Stomach (tissue), 9 donors: Measurements from ENCODE around the gene PPM1L. TPM values are rescaled to one million over a fixed set of nuclear protein-coding genes. Genes with fewer than 3 reads are reported as not detected.
A peak's percentile ranks its signal among the peaks of the same experiment; 100 is the strongest.
"Not testable (repeated sequence)": the region's sequence is repeated elsewhere in the genome, so short reads cannot be mapped to it uniquely, and the experiment has no call there.

ENCODE experiments used
- DNase-seq, 2 donors: peaks; one replicate each; pipeline versions ENCODE4 v3.0.0 to v3.0.0-alpha.2; 2013 to 2019
- H3K27ac ChIP-seq, 5 donors: fragments of 200-600 bp in 4 of 5; sonication (generic) in 4 of 5; one replicate each; pipeline ENCODE4 v1.5.1; 2013 to 2019; ENCODE audit warnings: mild to moderate bottlenecking in 1 of 5, moderate library complexity in 1 of 5
- H3K27me3 ChIP-seq, 3 donors: fragments of 200-600 bp; sonication (generic); one replicate each; pipeline ENCODE4 v1.5.1; 2017 to 2019; ENCODE audit warnings: mixed run types in 1 of 3
- H3K36me3 ChIP-seq, 4 donors: fragments of 200-600 bp; sonication (generic); 1 replicate in 3 of 4; 2 replicates in 1 of 4; pipeline ENCODE4 v1.5.1; 2016 to 2019
- H3K4me1 ChIP-seq, 4 donors: fragments of 200-600 bp; sonication (generic); one replicate each; pipeline ENCODE4 v1.5.1; 2016 to 2019
- H3K4me3 ChIP-seq, 4 donors: fragments of 200-600 bp; sonication (generic) in 3 of 4; one replicate each; pipeline ENCODE4 v1.5.1; 2016 to 2019; ENCODE audit warnings: mild to moderate bottlenecking in 1 of 4
- H3K9me3 ChIP-seq, 4 donors: fragments of 200-600 bp; sonication (generic); one replicate each; pipeline ENCODE4 v1.5.1; 2016 to 2019
- CTCF ChIP-seq, 7 experiments: fragments of 450-650 bp in 4 of 7; fragments of 200-600 bp in 3 of 7; sonication (generic) in 3 of 7; IDR thresholded peaks; one replicate each; pipeline ENCODE4 v1.5.1; 2016 to 2019; ENCODE audit warnings: antibody characterized with exemption in 7 of 7, control low read depth in 2 of 7, mild to moderate bottlenecking in 1 of 7
- EP300 ChIP-seq: sonication (generic); formaldehyde crosslinking; IDR thresholded peaks from one replicate; pipeline ENCODE4 v1.6.1; 2017; ENCODE audit warnings: antibody characterized with exemption
- POLR2A ChIP-seq, 4 donors: fragments of 450-650 bp; IDR thresholded peaks; one replicate each; pipeline ENCODE4 v1.6.1; 2016; ENCODE audit warnings: antibody characterized with exemption in 4 of 4, control low read depth in 2 of 4, mild to moderate bottlenecking in 1 of 4, moderate library complexity in 1 of 4
- POLR2AphosphoS5 ChIP-seq, 3 donors: sonication (generic); formaldehyde crosslinking; IDR thresholded peaks; one replicate each; pipeline ENCODE4 v1.6.1; 2016; ENCODE audit warnings: antibody characterized with exemption in 3 of 3
- WGBS, 5 donors: extraction: QIAGEN DNeasy Blood & Tissue Kit in 3 of 5; methylation state at CpG; one replicate each; pipeline versions ENCODE4 v1.1.5 to v1.1.7; 2013 to 2018; 5-methylcytosine and 5-hydroxymethylcytosine counted together
- intact Hi-C: fragments of 100-400 bp; cut with DNase I; formaldehyde crosslinking; loops from one replicate; pipeline ENCODE4 v1.15.1; 2023; ENCODE audit warnings: low total_unique reads
- polyA plus RNA-seq, 3 donors: library from polyadenylated mRNA; stranded (reverse); fragments of 200-250 nt; gene quantifications; one replicate each; pipeline ENCODE4 v1.2.3, GENCODE V29; 2013
- total RNA-seq, 5 donors: library from RNA; depleted of rRNA; stranded (reverse); fragments of >200 nt; gene quantifications; one replicate each; pipeline versions ENCODE4 v1.1.0 to v1.2.3, GENCODE V29; 2014 to 2016
- donor health status: healthy with polysubstance abuse.
- donor health status: Bipolar disorder and iron deficiency.
- donor health status: healthy.

The PPM1L gene
- total and polyA plus RNA-seq, 8 donors: 0.61 to 45.1 (median 15.2) TPM

- no peaks in the 10 kb centered on the region for H3K4me1 ChIP-seq
- H3K36me3 ChIP-seq: no peaks in the 10 kb centered on the region
- 76 to 90% (median 79%) methylated on average over 1 of the region's 1 CpG for WGBS, 5 donors
- no peak overlapping the region for H3K4me3 ChIP-seq
- H3K9me3 ChIP-seq: peaks cover 0 to 11% (median 3%) of the 10 kb centered on the region in 4 donors
- DNase-seq: no peak
- no peak overlapping the region for H3K27ac ChIP-seq
- H3K27me3 ChIP-seq: no peaks in the 10 kb centered on the region
- intact Hi-C loops: no loop called here
- TF ChIP-seq EP300 (no peak), CTCF (IDR thresholded peaks at IDR 0.05) (no peak), POLR2A (IDR thresholded peaks at IDR 0.05) (no peak), POLR2AphosphoS5 (IDR thresholded peaks at IDR 0.05) (no peak)
Measured at GRCh38 chr3:160982491-160982890, 226.5 kb downstream of the PPM1L start.

- H3K27me3 ChIP-seq, H3K4me3 ChIP-seq, intact Hi-C loops, DNase-seq, H3K36me3 ChIP-seq, H3K4me1 ChIP-seq, H3K27ac ChIP-seq: not testable (repeated sequence)
- H3K9me3 ChIP-seq: peaks cover 0 to 11% (median 3%) of the 10 kb centered on the region in 4 donors
- WGBS, 5 donors: 76 to 87% (median 85%) methylated on average over 6 of the region's 6 CpGs
Measured at GRCh38 chr3:160983900-160984299, 227.9 kb downstream of the PPM1L start.

GRCh38 chr3:160986069-160986468 is 230.0 kb downstream of the PPM1L start:
- no peak overlapping the region for H3K27ac ChIP-seq
- no peaks in the 10 kb centered on the region for H3K4me1 ChIP-seq
- DNase-seq: no peak
- 69 to 88% (median 87%) methylated on average over 2 of the region's 2 CpGs for WGBS, 5 donors
- H3K4me3 ChIP-seq: no peak overlapping the region
- H3K36me3 ChIP-seq: no peaks in the 10 kb centered on the region
- H3K9me3 ChIP-seq: peaks cover 0 to 11% (median 3%) of the 10 kb centered on the region in 4 donors
- H3K27me3 ChIP-seq: no peaks in the 10 kb centered on the region
- no peak for TF ChIP-seq EP300
- TF ChIP-seq CTCF (IDR thresholded peaks at IDR 0.05): no peak
- TF ChIP-seq POLR2AphosphoS5 (IDR thresholded peaks at IDR 0.05): no peak
- no peak for TF ChIP-seq POLR2A (IDR thresholded peaks at IDR 0.05)
- intact Hi-C loops: no loop called here

GRCh38 chr3:160987982-160988964 is 232.2 kb downstream of the PPM1L start:
- peak in 1 of 2 donors; percentile 12 for DNase-seq
- Histone ChIP-seq H3K4me3 (no peak overlapping the region), H3K4me1 (no peaks in the 10 kb centered on the region), H3K36me3 (no peaks in the 10 kb centered on the region), H3K27ac (no peak overlapping the region), H3K9me3 (peaks cover 0 to 9% (median 3%) of the 10 kb centered on the region in 4 donors), H3K27me3 (no peaks in the 10 kb centered on the region)
- intact Hi-C loops: no loop called here
- WGBS, 5 donors: 53 to 71% (median 62%) methylated on average over 4 of the region's 4 CpGs
- TF ChIP-seq EP300: no peak
- TF ChIP-seq CTCF (IDR thresholded peaks at IDR 0.05): no peak

- Histone ChIP-seq H3K27ac (no peak overlapping the region), H3K27me3 (no peaks in the 10 kb centered on the region), H3K4me1 (no peaks in the 10 kb centered on the region), H3K4me3 (no peak overlapping the region), H3K36me3 (no peaks in the 10 kb centered on the region), H3K9me3 (no peaks in the 10 kb centered on the region)
- DNase-seq: no peak
- TF ChIP-seq CTCF (IDR thresholded peaks at IDR 0.05): no peak
- TF ChIP-seq POLR2A (IDR thresholded peaks at IDR 0.05): no peak
- TF ChIP-seq POLR2AphosphoS5 (IDR thresholded peaks at IDR 0.05): no peak
- no peak for TF ChIP-seq EP300
- 65 to 87% (median 83%) methylated on average over 2 of the region's 2 CpGs for WGBS, 5 donors
- intact Hi-C loops: no loop called here
Measured at GRCh38 chr3:160990446-160990845, 234.4 kb downstream of the PPM1L start.
